GM10266 (cell line): Measurements from ENCODE around the gene THOC7.

Experiments
- DNase-seq: peaks from one replicate; pipeline ENCODE4 v3.0.0; 2012; ENCODE audit errors: extremely low spot score
- TF ChIP-seq, protein P1 (sequence below): IDR thresholded peaks from 2 replicates; pipeline ENCODE4 v1.5.1; 2012; ENCODE audit warnings: mild to moderate bottlenecking, low read depth; ENCODE audit not compliant: control insufficient read depth, insufficient read depth; ENCODE audit errors: missing control alignments

Gene THOC7

DNA sequence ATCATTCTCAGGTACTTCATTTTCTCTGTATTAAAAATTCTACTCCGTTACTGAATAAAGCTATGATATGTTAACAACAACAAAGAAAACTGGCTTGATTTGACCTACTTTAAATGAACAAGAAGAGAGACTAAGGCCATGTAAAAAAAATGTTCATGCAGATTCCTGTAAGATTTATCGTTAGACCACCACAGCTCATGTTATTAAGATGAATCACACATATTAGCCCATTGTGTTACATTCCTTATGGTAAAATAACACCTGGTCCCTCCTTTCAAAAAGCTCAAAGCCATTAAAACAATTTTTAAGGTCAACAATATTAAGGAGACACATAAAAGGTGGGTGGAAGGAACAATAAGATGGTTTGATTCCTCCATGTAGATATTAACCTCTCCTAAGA, 6.3 kb downstream of the THOC7 start:
- DNase-seq = no peak
- TF ChIP-seq, protein P1, sequence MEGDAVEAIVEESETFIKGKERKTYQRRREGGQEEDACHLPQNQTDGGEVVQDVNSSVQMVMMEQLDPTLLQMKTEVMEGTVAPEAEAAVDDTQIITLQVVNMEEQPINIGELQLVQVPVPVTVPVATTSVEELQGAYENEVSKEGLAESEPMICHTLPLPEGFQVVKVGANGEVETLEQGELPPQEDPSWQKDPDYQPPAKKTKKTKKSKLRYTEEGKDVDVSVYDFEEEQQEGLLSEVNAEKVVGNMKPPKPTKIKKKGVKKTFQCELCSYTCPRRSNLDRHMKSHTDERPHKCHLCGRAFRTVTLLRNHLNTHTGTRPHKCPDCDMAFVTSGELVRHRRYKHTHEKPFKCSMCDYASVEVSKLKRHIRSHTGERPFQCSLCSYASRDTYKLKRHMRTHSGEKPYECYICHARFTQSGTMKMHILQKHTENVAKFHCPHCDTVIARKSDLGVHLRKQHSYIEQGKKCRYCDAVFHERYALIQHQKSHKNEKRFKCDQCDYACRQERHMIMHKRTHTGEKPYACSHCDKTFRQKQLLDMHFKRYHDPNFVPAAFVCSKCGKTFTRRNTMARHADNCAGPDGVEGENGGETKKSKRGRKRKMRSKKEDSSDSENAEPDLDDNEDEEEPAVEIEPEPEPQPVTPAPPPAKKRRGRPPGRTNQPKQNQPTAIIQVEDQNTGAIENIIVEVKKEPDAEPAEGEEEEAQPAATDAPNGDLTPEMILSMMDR = no peak

DNA sequence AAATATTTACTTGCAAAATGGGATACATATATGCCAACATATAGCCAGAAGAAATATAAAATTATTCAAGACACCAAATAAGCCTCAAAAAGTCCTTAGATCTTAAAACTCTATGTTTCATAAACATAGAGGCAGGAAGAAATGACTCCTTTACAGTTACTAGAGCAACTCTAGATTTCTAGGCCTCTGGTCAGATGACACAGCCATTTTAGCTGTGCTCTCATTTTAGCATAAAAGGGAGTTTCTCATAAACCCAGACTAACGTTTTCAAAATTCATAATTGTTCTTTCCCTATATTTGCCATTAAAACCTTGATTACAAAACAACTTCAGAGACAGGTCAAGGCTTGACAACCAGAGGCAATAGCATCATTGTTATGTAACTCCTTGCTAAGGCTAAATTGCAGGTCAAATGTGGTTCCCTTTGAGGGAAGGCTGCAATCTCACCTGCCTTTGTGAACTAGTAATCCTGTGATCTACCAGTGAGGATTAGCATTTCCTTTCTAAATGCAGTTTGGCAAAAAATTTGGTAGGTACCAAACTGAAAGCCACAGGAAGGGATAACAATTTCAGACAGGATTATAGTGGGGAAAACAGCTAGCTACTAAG, 8.2 kb downstream of the THOC7 start:
- no peak for DNase-seq
- TF ChIP-seq, protein P1 = no peak

DNA sequence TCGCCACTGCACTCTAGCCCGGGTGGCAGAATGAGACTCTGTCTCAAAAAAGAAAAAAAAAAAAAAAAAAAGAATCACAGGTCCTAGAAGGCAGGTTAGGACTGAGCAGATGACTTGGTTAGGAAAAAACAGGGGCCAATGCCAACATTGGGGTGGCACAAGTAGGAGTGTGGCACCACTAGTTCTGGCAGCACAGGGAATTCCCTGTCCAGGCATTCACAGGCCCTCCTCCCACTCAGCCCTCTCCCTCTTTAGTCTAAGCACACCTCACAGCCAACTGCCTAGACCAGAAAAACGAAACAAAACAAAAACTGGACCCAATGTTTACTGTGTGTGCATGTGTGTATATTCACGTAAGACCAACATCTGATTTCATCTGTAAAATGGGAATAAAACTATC, 10.5 kb downstream of the THOC7 start:
- TF ChIP-seq, protein P1 = no peak
- no peak for DNase-seq

DNA sequence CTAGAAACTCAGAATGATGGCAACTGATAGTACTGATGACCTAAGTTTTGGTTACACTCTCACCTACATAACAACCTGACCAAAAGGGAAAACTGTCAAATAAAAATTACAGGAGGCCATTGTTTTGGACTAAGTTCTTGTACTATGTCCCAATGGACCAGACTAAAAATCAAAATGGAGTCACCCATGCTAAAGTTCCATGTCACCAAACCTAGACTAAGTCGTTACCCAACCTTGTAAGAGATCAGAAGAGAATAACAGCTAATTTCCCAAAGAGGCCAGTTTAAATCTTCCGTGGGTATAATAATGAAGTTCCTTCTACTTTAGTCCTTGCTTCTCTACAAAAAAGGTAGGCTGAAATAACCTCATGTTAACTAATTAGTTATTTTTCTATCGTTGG, 12.3 kb downstream of the THOC7 start:
- TF ChIP-seq, protein P1 = no peak
- no peak for DNase-seq

- DNase-seq = no peak
- TF ChIP-seq, protein P1 = no peak
Observed at GRCh38 chr3:63849175-63849574, 14.4 kb downstream of the THOC7 start.

DNA sequence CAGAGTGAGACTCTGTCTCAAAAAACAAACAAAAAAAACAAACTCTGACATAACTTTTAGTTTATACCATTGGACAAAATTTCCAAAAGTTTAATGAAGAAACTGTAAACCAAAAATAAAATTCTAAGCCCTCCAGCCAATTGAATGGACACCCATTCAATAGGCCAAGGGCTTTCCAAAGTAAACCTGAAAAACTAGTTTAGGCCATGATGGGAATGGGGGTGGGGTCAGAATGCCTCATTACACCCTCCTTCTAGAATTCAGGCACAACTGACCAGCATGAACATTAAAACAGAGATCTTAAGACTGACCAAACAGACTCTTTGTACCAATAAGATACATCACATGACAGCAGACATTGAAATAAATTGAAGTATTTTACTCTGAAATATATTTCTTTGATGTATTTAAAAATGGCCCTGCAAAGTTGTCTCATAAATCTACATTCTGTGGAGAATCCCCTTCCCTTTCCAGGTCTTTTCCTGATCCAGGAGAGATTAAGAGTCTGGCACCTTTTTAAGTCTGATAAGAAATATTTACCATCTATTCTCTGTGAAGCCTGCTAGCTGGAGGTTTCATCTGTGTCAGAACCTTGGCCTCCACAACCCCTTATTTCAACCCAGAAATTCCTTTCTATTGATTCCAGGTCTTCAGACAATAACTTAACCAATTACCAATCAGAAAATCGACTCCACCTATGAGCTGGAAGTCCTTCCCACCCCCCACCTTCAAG, 15.7 kb downstream of the THOC7 start:
- DNase-seq = no peak
- TF ChIP-seq, protein P1 = no peak

DNA sequence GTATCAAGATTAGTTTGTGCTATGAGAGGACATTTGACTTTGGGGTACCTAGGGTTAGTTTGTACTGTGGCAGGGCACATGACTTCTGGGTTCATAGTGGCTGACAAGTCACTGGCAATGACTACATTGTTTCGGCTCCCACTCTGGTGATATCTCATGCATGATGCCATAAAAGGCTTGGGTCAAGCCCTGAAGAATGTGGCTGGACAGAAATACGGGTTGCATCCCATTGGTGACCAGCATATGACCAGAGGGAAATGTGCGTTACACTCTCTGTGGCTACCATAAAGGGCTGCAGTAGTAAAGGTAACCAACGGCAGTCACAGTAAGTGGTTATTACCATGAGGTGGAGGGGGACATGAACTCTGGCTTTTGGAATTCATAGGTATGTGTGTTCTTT, 18.4 kb downstream of the THOC7 start:
- no peak for DNase-seq
- TF ChIP-seq, protein P1 = no peak
